Coronary artery (tissue), 2 donors: ENCODE results near the gene FSTL4.

Experiments
- DNase-seq: peaks from one replicate; pipeline ENCODE4 v3.0.0-alpha.2; 2017; ENCODE audit warnings: low spot score
- H3K27ac ChIP-seq, 2 donors: fragments of 200-600 bp; sonication (generic); one replicate each; pipeline ENCODE4 v1.5.1; 2016 to 2019
- H3K4me3 ChIP-seq: fragments of 200-600 bp; sonication (generic); 2 replicates; pipeline ENCODE4 v1.5.1; 2016; ENCODE audit warnings: mild to moderate bottlenecking, moderate library complexity
- CTCF ChIP-seq: fragments of 200-600 bp; sonication (generic); IDR thresholded peaks from one replicate; pipeline ENCODE4 v1.5.1; 2019; ENCODE audit warnings: antibody characterized with exemption

The FSTL4 gene

GRCh38 chr5:133581918-133582317 lies 30.4 kb downstream of the FSTL4 start:
- H3K4me3 ChIP-seq: no peak overlapping the region
- H3K27ac ChIP-seq: no peak overlapping the region
- TF ChIP-seq CTCF: no peak
- DNase-seq: no peak

GRCh38 chr5:133581348-133581747 lies 31.0 kb downstream of the FSTL4 start:
- TF ChIP-seq CTCF: no peak
- DNase-seq: no peak
- Histone ChIP-seq H3K27ac (no peak overlapping the region), H3K4me3 (no peak overlapping the region)

GRCh38 chr5:133580618-133581017 lies 31.7 kb downstream of the FSTL4 start:
- Histone ChIP-seq H3K4me3 (no peak overlapping the region), H3K27ac (no peak overlapping the region)
- DNase-seq: no peak
- TF ChIP-seq CTCF: no peak

GRCh38 chr5:133579766-133580165 lies 32.6 kb downstream of the FSTL4 start:
- H3K27ac ChIP-seq: no peak overlapping the region
- H3K4me3 ChIP-seq: no peak overlapping the region
- DNase-seq: no peak
- no peak for TF ChIP-seq CTCF

GRCh38 chr5:133569347-133569746 lies 43.0 kb downstream of the FSTL4 start:
- Histone ChIP-seq H3K27ac (no peak overlapping the region), H3K4me3 (no peak overlapping the region)
- TF ChIP-seq CTCF: no peak
- no peak for DNase-seq

GRCh38 chr5:133565993-133566392 lies 46.3 kb downstream of the FSTL4 start:
- DNase-seq: no peak
- Histone ChIP-seq H3K4me3 (no peak overlapping the region), H3K27ac (no peak overlapping the region)
- TF ChIP-seq CTCF: no peak

- no peak for TF ChIP-seq CTCF
- no peak for DNase-seq
- H3K4me3 ChIP-seq: no peak overlapping the region
- H3K27ac ChIP-seq: no peak overlapping the region
Measured at GRCh38 chr5:133564921-133565565, 47.3 kb downstream of the FSTL4 start.
